ENCODE measurements around the gene LAMB2.

Gene LAMB2

DNA sequence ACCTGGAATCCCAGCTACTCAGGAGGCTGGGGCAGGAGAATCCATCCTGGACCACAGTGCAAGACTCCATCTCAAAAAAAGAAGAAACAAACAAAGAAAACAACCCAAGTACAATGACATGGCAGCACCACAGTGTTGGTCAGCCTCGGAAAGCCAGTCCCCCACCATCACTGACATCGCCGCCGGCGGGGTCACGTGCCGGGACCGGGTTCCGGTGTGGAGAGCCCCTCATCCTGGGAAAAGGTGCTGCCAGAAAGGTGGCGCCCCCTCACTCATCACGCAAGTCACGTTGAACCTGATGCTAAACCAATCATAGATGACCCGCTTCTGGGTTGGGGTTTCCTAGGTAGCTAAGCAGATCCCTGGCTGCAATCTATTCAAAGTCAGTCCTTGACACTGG, 56.7 kb downstream of the LAMB2 start:
- no peak for DNase-seq (ENCODE audit: low read depth)
